Smooth muscle cell (in vitro differentiated cells): ENCODE measurements around the gene SEMA4G. TPM values are rescaled to one million over a fixed set of nuclear protein-coding genes. Genes with fewer than 3 reads are reported as not detected.
A peak's percentile ranks its signal among the peaks of the same experiment; 100 is the strongest.

Experiments
- DNase-seq: peaks from one replicate; lab custom pipeline; 2025; ENCODE audit not compliant: unreplicated experiment; lab: John Stamatoyannopoulos, UW
- H2AFZ ChIP-seq: fragments of 200-600 bp; sonication (generic); 2 replicates; pipeline ENCODE4 v1.6.0; 2016; ENCODE audit warnings: antibody characterized with exemption, low read depth, mild to moderate bottlenecking
- H3F3A ChIP-seq: fragments of 200-600 bp; sonication (generic); 2 replicates; pipeline ENCODE4 v1.6.0; 2017; ENCODE audit warnings: antibody characterized with exemption, low read depth
- H3K27ac ChIP-seq: fragments of 200-600 bp; sonication (generic); 2 replicates; pipeline ENCODE4 v1.5.1; 2016; ENCODE audit warnings: low read depth, mild to moderate bottlenecking
- H3K27me3 ChIP-seq: fragments of 200-600 bp; sonication (generic); 2 replicates; pipeline ENCODE4 v1.6.1; 2016; ENCODE audit warnings: low read depth, mild to moderate bottlenecking
- H3K36me3 ChIP-seq: fragments of 200-600 bp; sonication (generic); 2 replicates; pipeline ENCODE4 v1.5.1; 2016; ENCODE audit warnings: low read depth
- H3K4me1 ChIP-seq: fragments of 200-600 bp; sonication (generic); 2 replicates; pipeline ENCODE4 v1.5.1; 2016; ENCODE audit warnings: low read depth
- H3K4me2 ChIP-seq: fragments of 200-600 bp; sonication (generic); 2 replicates; pipeline ENCODE4 v1.6.0; 2016; ENCODE audit warnings: mild to moderate bottlenecking
- H3K4me3 ChIP-seq: fragments of 200-600 bp; sonication (generic); 2 replicates; pipeline ENCODE4 v1.5.1; 2016; ENCODE audit warnings: mild to moderate bottlenecking
- H3K79me2 ChIP-seq: fragments of 200-600 bp; sonication (generic); 2 replicates; pipeline ENCODE4 v1.6.0; 2016; ENCODE audit warnings: low read depth, mild to moderate bottlenecking
- H3K9ac ChIP-seq: fragments of 200-600 bp; sonication (generic); 2 replicates; pipeline ENCODE4 v1.6.0; 2016; ENCODE audit warnings: low read depth
- H3K9me3 ChIP-seq: fragments of 200-600 bp; sonication (generic); replicated peaks from 2 replicates; pipeline ENCODE4 v1.5.1; 2016; ENCODE audit warnings: low read depth
- H4K20me1 ChIP-seq: fragments of 200-600 bp; sonication (generic); 2 replicates; pipeline ENCODE4 v1.6.0; 2016; ENCODE audit warnings: low read depth
- WGBS: methylation state at CpG from one replicate; pipeline ENCODE4 v1.1.7; 2016; ENCODE audit warnings: low lambda C conversion rate; 5-methylcytosine and 5-hydroxymethylcytosine counted together
- microRNA counts: library from miRNA; unstranded; fragments of <30 nt; microRNA quantifications from one replicate; lab custom pipeline; 2016
- microRNA-seq: library from miRNA; unstranded; fragments of <30 nt; microRNA quantifications from one replicate; pipeline ENCODE4, GENCODE V29; 2016; ENCODE audit warnings: borderline number of aligned reads
- polyA plus RNA-seq: library from polyadenylated mRNA; unstranded; fragments of >200 nt; fragmentation: Nextera tagmentation; extraction: Ambion mirVana; gene quantifications from 2 replicates; pipeline ENCODE4 v1.2.1, GENCODE V29; 2016
- small RNA-seq: library from RNA; depleted of rRNA; stranded (forward); fragments of <200 nt; gene quantifications from one replicate; pipeline ENCODE3, GENCODE V24; 2014
- total RNA-seq: library from RNA; depleted of rRNA; stranded (reverse); fragments of >200 nt; gene quantifications from 2 replicates; pipeline ENCODE4 v1.2.3, GENCODE V29; 2014
- TF ChIP-seq, protein P1 (sequence below): fragments of 200-600 bp; sonication (generic); IDR thresholded peaks from 2 replicates; pipeline ENCODE4 v1.5.1; 2017; ENCODE audit warnings: borderline replicate concordance, mild to moderate bottlenecking, antibody characterized with exemption; ENCODE audit not compliant: insufficient read depth, poor library complexity, severe bottlenecking

The SEMA4G gene
- total and polyA plus RNA-seq, 2 experiments from 2014 or later: 4.2 to 7.1 TPM

DNA sequence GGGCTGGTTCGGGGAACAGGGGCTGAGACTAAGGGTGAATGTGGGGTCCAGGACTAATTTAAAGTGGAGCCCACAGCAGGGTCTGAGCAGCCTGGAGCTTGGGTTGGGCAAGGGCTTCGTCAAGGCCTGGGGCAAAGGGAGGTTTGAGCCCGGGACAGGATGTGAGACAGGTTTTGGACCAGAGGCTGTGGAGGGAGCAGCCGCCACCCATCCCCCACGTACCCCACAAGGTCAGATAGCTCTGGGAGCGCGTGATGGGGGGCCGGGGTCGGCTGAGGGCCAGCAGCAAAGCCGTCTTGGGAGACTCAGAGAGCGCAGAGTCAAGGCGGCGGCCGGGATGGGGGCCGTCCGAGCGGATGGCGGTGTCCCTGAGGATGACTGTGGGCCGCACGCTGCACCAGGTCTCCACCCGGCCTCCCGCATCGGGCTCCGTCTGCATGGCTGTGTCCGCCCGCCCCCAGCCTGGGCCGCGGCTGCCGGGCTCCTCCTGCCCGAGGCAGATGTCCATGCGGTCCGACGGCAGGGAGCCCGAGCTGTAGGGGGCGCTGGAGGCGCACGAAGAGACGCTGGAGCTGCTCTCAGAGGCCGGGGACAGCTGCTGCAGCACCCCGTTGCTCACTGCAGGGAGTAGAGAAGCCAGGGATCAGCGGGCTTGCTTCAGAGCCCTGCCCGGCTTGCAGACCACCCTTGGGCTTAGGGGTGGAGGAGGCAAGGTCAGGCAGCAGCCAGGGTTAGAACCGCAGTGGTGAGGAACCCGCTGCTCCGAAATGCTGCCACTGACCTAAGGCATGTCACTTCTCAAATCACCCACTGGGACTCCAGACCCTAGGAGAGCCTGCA, 49.5 kb downstream of the SEMA4G start:
- WGBS: 15% methylated on average over 41 of the region's 45 CpGs
- H3K4me2 ChIP-seq: peak overlapping the region; percentile 74
- H3K4me3 ChIP-seq: no peak overlapping the region
- TF ChIP-seq, protein P1, sequence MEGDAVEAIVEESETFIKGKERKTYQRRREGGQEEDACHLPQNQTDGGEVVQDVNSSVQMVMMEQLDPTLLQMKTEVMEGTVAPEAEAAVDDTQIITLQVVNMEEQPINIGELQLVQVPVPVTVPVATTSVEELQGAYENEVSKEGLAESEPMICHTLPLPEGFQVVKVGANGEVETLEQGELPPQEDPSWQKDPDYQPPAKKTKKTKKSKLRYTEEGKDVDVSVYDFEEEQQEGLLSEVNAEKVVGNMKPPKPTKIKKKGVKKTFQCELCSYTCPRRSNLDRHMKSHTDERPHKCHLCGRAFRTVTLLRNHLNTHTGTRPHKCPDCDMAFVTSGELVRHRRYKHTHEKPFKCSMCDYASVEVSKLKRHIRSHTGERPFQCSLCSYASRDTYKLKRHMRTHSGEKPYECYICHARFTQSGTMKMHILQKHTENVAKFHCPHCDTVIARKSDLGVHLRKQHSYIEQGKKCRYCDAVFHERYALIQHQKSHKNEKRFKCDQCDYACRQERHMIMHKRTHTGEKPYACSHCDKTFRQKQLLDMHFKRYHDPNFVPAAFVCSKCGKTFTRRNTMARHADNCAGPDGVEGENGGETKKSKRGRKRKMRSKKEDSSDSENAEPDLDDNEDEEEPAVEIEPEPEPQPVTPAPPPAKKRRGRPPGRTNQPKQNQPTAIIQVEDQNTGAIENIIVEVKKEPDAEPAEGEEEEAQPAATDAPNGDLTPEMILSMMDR: peak; percentile 70
- no peak overlapping the region for H2AFZ ChIP-seq
- H4K20me1 ChIP-seq: no peaks in the 10 kb centered on the region
- no peaks in the 10 kb centered on the region for H3K36me3 ChIP-seq
- peaks cover 26% of the 10 kb centered on the region for H3K27me3 ChIP-seq
- no peak overlapping the region for H3K9ac ChIP-seq
- no peaks in the 10 kb centered on the region for H3K9me3 ChIP-seq
- H3F3A ChIP-seq: no peaks in the 10 kb centered on the region
- no peaks in the 10 kb centered on the region for H3K79me2 ChIP-seq
- no peaks in the 10 kb centered on the region for H3K4me1 ChIP-seq
- no peak overlapping the region for H3K27ac ChIP-seq
- peak; percentile 64 for DNase-seq

MicroRNA genes within 50 kb of the gene (microRNA counts, 767-probe panel; counts per million panel counts)
- 183 counts per million for microRNA hsa-miR-608 (lab: Ali Mortazavi, UCI)

Small RNAs within 50 kb of the gene (microRNA-seq; reads per million reads assigned to microRNA genes)
- gene MIR608: not detected

Small RNAs within 50 kb of the gene (small RNA-seq; reads per million reads assigned to genes)
- not detected for gene MIR608

Other genes with a start within 250 kb of the SEMA4G start
- not detected in 2 replicates for gene PAX2, start 223.9 kb upstream of the SEMA4G start, total RNA-seq
- not detected in 2 replicates for gene PAX2, start 223.9 kb upstream of the SEMA4G start, polyA plus RNA-seq
- 24.3 and 24.9 TPM in 2 replicates for gene SLF2, start 56.5 kb upstream of the SEMA4G start, total RNA-seq
- 8.1 and 9.0 TPM in 2 replicates for gene SLF2, start 56.5 kb upstream of the SEMA4G start, polyA plus RNA-seq
- gene MRPL43, start 18.0 kb downstream of the SEMA4G start, total RNA-seq: 59.3 and 89.9 TPM in 2 replicates
- gene MRPL43, start 18.0 kb downstream of the SEMA4G start, polyA plus RNA-seq: 104 and 120 TPM in 2 replicates
- gene TWNK, start 18.0 kb downstream of the SEMA4G start, total RNA-seq: 2.0 and 2.3 TPM in 2 replicates
- 2.5 and 3.9 TPM in 2 replicates for gene TWNK, start 18.0 kb downstream of the SEMA4G start, polyA plus RNA-seq
- 54.9 and 57.9 TPM in 2 replicates for gene LZTS2, start 30.3 kb downstream of the SEMA4G start, total RNA-seq
- gene LZTS2, start 30.3 kb downstream of the SEMA4G start, polyA plus RNA-seq: 96.2 and 103 TPM in 2 replicates
- 2.0 and 4.5 TPM in 2 replicates for gene PDZD7, start 61.6 kb downstream of the SEMA4G start, total RNA-seq
- 0.93 and 4.2 TPM in 2 replicates for gene PDZD7, start 61.6 kb downstream of the SEMA4G start, polyA plus RNA-seq
- gene SFXN3, start 61.7 kb downstream of the SEMA4G start, total RNA-seq: 79.1 and 86.9 TPM in 2 replicates
- gene SFXN3, start 61.7 kb downstream of the SEMA4G start, polyA plus RNA-seq: 92.1 and 120 TPM in 2 replicates
- 11.5 and 13.1 TPM in 2 replicates for gene KAZALD1, start 92.5 kb downstream of the SEMA4G start, total RNA-seq
- gene KAZALD1, start 92.5 kb downstream of the SEMA4G start, polyA plus RNA-seq: 20.3 and 20.4 TPM in 2 replicates
- 0.04 TPM in 1 of 2 replicates, not detected in the other for gene TLX1, start 161.8 kb downstream of the SEMA4G start, total RNA-seq
- not detected in 2 replicates for gene TLX1, start 161.8 kb downstream of the SEMA4G start, polyA plus RNA-seq